Skeletal muscle tissue (tissue), 4 donors: Measurements from ENCODE around the gene SDCBP2. TPM values are rescaled to one million over a fixed set of nuclear protein-coding genes. Genes with fewer than 3 reads are reported as not detected.

Experiments
- H3K27ac ChIP-seq: one replicate; pipeline ENCODE4 v1.7.0; 2013; ENCODE audit warnings: mild to moderate bottlenecking, low read depth, low read length, inconsistent platforms
- H3K27me3 ChIP-seq, 3 donors: one replicate each; pipeline ENCODE4 v1.7.0; 2013; ENCODE audit warnings: low read length in 3 of 3; ENCODE audit not compliant: control insufficient read depth in 3 of 3, insufficient read depth in 3 of 3
- H3K36me3 ChIP-seq, 3 donors: one replicate each; pipeline ENCODE4 v1.7.0; 2013; ENCODE audit warnings: low read length in 3 of 3; ENCODE audit not compliant: control insufficient read depth in 3 of 3, insufficient read depth in 3 of 3
- H3K4me1 ChIP-seq, 3 donors: one replicate each; pipeline ENCODE4 v1.7.0; 2013; ENCODE audit warnings: low read length in 3 of 3, mild to moderate bottlenecking in 3 of 3; ENCODE audit not compliant: control insufficient read depth in 3 of 3, insufficient read depth in 3 of 3
- H3K4me3 ChIP-seq, 3 donors: one replicate each; pipeline ENCODE4 v1.7.0; 2013; ENCODE audit warnings: low read length in 3 of 3
- H3K9ac ChIP-seq, 3 donors: one replicate each; pipeline ENCODE4 v1.7.0; 2013; ENCODE audit warnings: low read length in 3 of 3, mild to moderate bottlenecking in 3 of 3, moderate library complexity in 2 of 3, low read depth in 1 of 3
- H3K9me3 ChIP-seq, 3 donors: one replicate each; pipeline ENCODE4 v1.7.0; 2013; ENCODE audit warnings: low read length in 3 of 3; ENCODE audit not compliant: control insufficient read depth in 3 of 3
- total RNA-seq: library from RNA; depleted of rRNA; stranded (reverse); fragments of >200 nt; gene quantifications from one replicate; pipeline ENCODE4 v1.2.3, GENCODE V29; 2014
- donor health status: Osteomylitis.

SDCBP2 gene
- total RNA-seq, 1 donor from 2014 or later, result 1.6 TPM

- no peak overlapping the region for H3K27ac ChIP-seq
Measured at GRCh38 chr20:1331801-1332453, 3.0 kb upstream of the SDCBP2 start.

DNA sequence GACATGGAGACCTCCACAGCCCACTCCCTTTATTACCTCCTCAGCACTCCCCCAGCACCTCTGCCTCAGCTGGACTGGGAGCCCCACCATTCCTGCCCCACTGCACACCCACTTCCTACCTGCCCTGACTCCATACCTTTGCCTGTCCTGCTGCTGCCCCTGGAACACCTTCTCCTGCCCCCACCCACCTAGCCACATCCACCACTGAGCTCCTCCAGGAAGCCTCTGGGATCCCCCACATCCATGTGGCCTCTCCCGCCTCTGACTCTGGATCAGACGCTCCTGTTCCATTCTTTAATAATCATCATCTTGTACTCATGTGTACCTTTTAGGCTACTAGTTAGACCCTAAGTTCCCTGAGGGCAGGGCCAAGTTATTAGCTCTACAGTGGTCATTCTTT is 2.2 kb upstream of the SDCBP2 start:
- H3K27ac ChIP-seq, result peak overlapping the region; percentile 75
- H3K9me3 ChIP-seq, result no peaks in the 10 kb centered on the region
- H3K36me3 ChIP-seq, result no peaks in the 10 kb centered on the region
- H3K9ac ChIP-seq, result no peak overlapping the region
- peaks cover 51 to 58% (median 58%) of the 10 kb centered on the region in 3 donors for H3K4me1 ChIP-seq
- H3K27me3 ChIP-seq, result no peaks in the 10 kb centered on the region
- no peak overlapping the region for H3K4me3 ChIP-seq

More at GRCh38 chr20:1331801-1332453, 3.0 kb upstream of the SDCBP2 start:
- Histone ChIP-seq H3K27me3 (no peaks in the 10 kb centered on the region), H3K9me3 (no peaks in the 10 kb centered on the region), H3K36me3 (no peaks in the 10 kb centered on the region), H3K4me1 (peaks cover 51 to 58% (median 58%) of the 10 kb centered on the region in 3 donors), H3K4me3 (no peak overlapping the region), H3K9ac (no peak overlapping the region)

DNA sequence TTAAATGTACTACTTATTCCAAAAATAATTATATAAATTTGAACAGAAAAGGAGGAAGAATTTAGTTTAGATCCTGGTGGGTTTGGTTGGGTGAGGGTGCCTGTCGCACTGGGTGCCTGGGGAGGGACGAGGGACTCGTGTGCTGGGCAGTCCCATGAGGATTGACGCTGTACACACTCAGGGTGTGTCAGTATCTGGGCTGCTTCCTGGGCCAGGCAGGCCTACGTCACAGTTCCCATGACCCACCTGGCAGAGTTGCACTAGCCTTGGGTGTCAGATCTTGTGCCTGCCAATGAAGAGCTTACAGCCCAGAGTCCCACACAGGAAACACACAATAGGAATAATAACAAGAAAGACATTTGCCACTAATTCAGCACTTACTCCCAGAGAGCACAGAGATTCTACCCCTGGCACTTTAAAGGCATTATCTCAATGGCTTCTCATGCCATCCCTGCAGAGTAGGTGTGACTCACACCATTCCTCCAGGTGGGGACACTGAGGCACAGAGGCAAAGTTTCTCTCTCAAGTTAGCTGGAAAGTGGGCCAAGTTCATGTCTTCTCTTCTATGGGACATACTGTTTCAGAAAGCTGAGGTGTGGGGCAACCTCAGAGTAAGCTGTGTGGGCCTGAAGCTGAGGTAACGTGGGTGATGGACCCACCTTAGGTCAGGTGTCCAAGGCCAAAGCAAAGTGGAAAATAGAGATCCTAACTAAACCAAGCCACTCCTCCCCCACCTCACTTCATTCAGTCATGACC is 1.3 kb upstream of the SDCBP2 start:
- peak overlapping the region; percentile 75 for H3K27ac ChIP-seq
- H3K9ac ChIP-seq, result peak overlapping the region in 2 of 3 donors; percentile 4 to 77
- no peaks in the 10 kb centered on the region for H3K27me3 ChIP-seq
- no peaks in the 10 kb centered on the region for H3K36me3 ChIP-seq
- H3K4me3 ChIP-seq, result peak overlapping the region in 2 of 3 donors; percentile 5 to 22
- H3K4me1 ChIP-seq, result peaks cover 54 to 60% (median 60%) of the 10 kb centered on the region in 3 donors
- no peaks in the 10 kb centered on the region for H3K9me3 ChIP-seq

GRCh38 chr20:1327827-1328679 is 886 bp downstream of the SDCBP2 start:
- H3K9me3 ChIP-seq, result no peaks in the 10 kb centered on the region
- peak overlapping the region in 2 of 3 donors; percentile 28 to 45 for H3K9ac ChIP-seq
- no peak overlapping the region for H3K4me3 ChIP-seq
- H3K27ac ChIP-seq, result peak overlapping the region; percentile 75
- H3K4me1 ChIP-seq, result peaks cover 59 to 73% (median 73%) of the 10 kb centered on the region in 3 donors
- H3K27me3 ChIP-seq, result no peaks in the 10 kb centered on the region
- H3K36me3 ChIP-seq, result no peaks in the 10 kb centered on the region

DNA sequence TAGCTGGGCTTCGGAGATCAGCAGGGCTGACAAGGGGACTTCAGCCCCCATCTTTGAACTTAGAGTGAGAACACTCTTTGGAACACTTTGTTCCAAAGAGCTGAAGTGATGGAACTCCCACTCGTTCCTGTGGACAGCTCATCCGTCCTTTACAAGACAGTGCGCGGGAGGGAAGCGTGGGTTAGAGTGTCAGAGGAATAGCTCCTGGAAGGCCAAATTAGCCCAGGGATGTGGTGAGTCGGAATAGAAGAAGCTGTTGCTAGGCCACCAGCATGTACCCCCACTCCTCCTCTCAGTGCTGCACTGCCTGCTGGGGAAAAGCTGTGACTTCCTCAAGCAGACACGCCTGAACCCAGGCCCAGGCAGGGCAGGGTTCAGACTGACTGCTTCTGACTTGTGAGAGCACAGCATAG is 1.7 kb downstream of the SDCBP2 start:
- no peak overlapping the region for H3K4me3 ChIP-seq
- H3K9ac ChIP-seq, result peak overlapping the region in 1 of 3 donors; percentile 26
- H3K9me3 ChIP-seq, result no peaks in the 10 kb centered on the region
- H3K27ac ChIP-seq, result peak overlapping the region; percentile 99
- no peaks in the 10 kb centered on the region for H3K27me3 ChIP-seq
- peaks cover 54 to 76% (median 73%) of the 10 kb centered on the region in 3 donors for H3K4me1 ChIP-seq
- no peaks in the 10 kb centered on the region for H3K36me3 ChIP-seq

DNA sequence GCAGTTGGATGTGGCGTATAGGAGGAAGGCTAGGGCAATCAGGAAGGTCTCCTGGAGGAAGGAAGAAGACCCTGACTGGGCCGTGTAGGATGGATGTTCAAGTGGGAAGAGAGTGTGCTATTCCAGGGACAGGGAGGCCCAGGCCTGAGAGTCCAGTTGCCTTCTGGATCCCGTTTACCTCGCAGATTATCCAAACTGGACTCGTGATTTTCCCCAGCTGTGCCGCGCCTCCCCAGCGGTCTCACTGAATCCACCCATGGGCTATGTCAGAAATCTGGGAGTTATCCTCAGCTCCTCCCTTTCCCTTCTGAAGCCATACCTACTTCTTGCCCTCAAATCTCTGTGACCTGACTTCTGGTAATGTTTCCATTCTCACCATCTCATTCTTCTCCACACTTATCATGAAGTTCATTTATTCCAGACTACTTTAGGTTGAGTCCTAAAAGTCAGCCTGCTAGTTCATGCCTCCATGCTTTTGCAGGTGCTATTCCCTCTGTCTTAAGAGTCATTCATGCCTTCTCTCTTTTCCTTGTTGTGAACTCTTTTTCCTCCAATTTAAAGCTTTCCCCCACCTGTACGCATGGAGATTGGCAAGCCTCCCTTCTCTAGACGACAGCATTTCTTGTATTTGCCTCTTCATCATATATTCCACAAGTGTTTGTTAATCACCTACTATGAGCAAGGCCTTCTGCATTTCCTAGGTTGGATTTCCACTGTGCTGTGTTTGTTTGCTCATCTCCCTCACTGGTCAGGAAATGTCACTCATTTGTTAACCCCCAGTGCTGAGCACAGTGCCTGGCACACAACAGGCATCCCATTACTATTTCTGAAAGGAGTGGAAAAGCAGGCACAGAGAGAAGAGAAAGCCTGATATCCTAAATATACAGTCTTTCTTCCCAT is 2.7 kb downstream of the SDCBP2 start:
- Histone ChIP-seq H3K4me3 (peak overlapping the region; percentile 93 to 94 (median 94)), H3K27me3 (no peaks in the 10 kb centered on the region), H3K36me3 (no peaks in the 10 kb centered on the region), H3K4me1 (peaks cover 57 to 80% (median 75%) of the 10 kb centered on the region in 3 donors), H3K9me3 (no peaks in the 10 kb centered on the region), H3K27ac (peak overlapping the region; percentile 99), H3K9ac (peak overlapping the region; percentile 87 to 100 (median 100))

DNA sequence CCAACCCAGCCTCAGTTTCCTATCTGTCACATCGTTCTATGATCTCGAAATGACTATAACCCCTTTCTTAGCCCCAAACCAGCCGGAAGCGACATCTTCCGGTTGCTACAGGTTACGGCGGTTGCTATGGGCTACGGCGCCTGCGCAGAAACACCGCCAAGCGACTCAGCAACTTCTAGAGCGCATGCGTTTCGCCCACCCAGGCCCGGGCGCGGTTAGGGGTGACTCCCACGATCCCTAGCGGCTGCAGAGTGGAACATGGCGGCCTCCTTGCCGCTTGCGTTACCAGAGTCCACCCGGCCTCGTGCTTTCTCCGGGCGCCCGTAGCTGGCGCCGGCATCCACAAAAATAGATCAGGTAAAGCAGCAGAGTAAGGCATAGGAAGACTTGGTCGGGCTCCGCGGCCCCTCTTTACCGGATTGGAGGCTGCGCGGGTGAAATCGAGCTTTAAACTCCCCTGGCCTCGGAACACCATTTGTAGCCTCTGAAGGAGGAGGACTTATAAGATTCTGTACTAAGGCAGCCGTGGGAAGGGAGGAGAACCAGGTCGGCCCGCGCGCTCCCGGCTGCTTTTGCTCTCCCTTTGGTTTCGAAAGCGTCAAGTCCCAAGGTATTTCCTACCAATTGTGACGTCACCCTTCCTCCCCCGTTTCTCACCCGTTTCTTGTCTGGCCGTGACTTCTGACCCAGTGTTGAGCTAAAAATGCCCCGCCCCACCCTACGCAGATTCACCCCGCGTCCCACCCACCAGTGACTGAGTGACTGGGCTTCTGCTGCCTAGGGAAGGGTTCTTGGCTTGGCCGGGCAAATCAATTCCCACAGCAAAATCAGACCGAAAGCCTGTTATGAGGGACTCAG is 3.5 kb downstream of the SDCBP2 start:
- Histone ChIP-seq H3K4me1 (peaks cover 52 to 75% (median 69%) of the 10 kb centered on the region in 3 donors), H3K36me3 (no peaks in the 10 kb centered on the region), H3K27ac (peak overlapping the region; percentile 99)

GRCh38 chr20:1324598-1325172 is 4.3 kb downstream of the SDCBP2 start:
- Histone ChIP-seq H3K36me3 (no peaks in the 10 kb centered on the region), H3K4me1 (peaks cover 47 to 69% (median 64%) of the 10 kb centered on the region in 3 donors), H3K27ac (peak overlapping the region; percentile 99), H3K9me3 (no peaks in the 10 kb centered on the region), H3K4me3 (peak overlapping the region; percentile 93 to 94 (median 94)), H3K27me3 (no peaks in the 10 kb centered on the region), H3K9ac (peak overlapping the region; percentile 59 to 100 (median 100))

More for the DNA sequence above, 3.5 kb downstream of the SDCBP2 start:
- Histone ChIP-seq H3K4me3 (peak overlapping the region; percentile 93 to 94 (median 94)), H3K9ac (peak overlapping the region; percentile 87 to 100 (median 100)), H3K9me3 (no peaks in the 10 kb centered on the region), H3K27me3 (no peaks in the 10 kb centered on the region)
